ENCODE measurements around the gene HSD17B3.
"Not testable (repeated sequence)": the region's sequence is repeated elsewhere in the genome, so short reads cannot be mapped to it uniquely, and the experiment has no call there.

The HSD17B3 gene

DNA sequence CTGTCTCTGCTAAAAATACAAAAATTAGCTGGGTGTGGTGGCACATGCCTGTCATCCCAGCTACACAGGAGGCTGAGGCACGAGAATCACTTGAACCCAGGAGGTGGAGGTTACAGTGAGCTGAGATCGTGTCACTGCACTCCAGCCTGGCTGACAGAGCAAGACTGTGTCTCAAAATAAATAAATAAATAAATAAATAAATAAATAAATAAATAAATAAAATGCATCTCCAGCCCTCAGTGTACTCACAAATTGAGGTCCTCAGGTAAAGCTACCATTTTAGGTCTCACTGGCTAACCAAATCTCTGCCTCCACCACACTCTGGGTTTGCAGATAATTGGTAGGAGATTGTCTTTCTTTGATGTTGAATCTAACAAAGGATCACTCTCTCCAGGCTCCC is 112.4 kb downstream of the HSD17B3 start:
- not testable (repeated sequence) for DNase-seq

- DNase-seq, result no peak
Observed at GRCh38 chr9:96188571-96188970, 113.4 kb downstream of the HSD17B3 start.

DNA sequence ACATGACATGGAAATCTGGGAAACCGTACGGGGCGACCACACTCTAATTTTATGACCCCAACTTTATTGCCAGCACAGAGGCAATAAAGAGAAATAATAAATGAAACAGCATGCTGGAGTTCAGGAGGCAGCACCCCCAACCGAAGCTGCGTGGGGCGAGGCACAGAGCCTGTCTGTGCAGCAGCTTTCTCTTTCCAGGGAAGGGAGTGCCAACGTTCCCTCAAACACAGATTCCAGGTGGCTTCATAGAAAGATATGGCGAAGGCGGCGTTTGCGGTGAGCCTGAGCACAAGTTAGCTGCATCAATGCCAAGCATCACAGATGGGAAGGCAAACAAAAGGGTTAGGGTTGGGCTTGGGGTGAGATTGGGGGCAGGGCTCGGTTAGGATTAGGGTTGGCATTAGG is 114.8 kb downstream of the HSD17B3 start:
- no peak for DNase-seq

DNA sequence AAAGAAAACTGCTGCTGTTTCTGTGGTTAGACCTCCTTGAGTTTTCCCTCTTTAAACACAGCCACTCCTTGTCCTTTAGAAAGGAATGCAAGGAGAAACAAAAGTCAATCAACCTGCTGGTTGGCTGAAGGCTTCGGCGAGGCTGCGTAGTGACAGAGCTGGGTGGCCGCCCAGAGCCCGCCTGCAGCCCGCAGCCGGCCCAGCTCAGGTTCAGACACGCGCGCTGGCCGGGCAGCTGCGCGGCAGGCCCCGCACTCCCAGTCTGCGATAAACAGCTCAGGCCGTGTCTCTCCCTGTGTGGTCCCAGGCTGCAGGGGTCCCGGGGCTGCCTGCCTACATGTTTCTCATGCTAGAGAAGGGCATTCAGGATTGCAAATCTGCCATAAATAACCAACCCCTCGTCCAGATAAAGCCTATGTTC is 115.4 kb downstream of the HSD17B3 start:
- no peak for DNase-seq

- no peak for DNase-seq
Observed at GRCh38 chr9:96185518-96186156, 116.3 kb downstream of the HSD17B3 start.

Data from KG1 (cell line).